Measurements from ENCODE around the gene EXOC1. TPM values are rescaled to one million over a fixed set of nuclear protein-coding genes. Genes with fewer than 3 reads are reported as not detected.

The EXOC1 gene
- polyA plus RNA-seq, 1 experiment, result 11.6 TPM

DNA sequence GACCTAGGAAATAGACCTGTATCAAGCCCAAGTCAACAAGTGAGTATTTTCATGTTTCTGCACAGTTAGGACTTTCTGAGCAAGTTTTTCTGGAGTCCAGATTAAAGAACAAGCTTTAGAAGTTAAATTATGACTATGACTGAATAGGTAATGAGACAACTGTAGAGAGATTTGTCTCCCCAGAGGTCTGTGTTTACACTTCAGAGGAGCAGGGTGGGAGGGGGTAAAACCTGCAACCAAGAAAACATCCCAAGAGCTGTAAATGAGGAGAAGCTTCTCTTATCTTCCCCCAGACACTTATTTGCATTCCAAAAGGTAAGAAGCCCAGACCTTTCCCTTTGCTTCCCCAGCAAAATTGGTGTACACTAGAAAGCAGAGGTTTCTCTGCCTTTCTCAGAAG is 73.2 kb downstream of the EXOC1 start:
- CTCF ChIA-PET, result interaction anchor here (1.5 to 1.7 kb wide), 2 partner anchors 10 to 23 kb away, joined by 4 to 5 read pairs; partner anchors contain the start of gene CEP135
- POLR2A ChIA-PET, result no interaction called here
- TF ChIP-seq, protein P1, sequence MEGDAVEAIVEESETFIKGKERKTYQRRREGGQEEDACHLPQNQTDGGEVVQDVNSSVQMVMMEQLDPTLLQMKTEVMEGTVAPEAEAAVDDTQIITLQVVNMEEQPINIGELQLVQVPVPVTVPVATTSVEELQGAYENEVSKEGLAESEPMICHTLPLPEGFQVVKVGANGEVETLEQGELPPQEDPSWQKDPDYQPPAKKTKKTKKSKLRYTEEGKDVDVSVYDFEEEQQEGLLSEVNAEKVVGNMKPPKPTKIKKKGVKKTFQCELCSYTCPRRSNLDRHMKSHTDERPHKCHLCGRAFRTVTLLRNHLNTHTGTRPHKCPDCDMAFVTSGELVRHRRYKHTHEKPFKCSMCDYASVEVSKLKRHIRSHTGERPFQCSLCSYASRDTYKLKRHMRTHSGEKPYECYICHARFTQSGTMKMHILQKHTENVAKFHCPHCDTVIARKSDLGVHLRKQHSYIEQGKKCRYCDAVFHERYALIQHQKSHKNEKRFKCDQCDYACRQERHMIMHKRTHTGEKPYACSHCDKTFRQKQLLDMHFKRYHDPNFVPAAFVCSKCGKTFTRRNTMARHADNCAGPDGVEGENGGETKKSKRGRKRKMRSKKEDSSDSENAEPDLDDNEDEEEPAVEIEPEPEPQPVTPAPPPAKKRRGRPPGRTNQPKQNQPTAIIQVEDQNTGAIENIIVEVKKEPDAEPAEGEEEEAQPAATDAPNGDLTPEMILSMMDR (IDR thresholded peaks at IDR 0.05; ENCODE audit: insufficient read depth, low read depth, low read length), result no peak

DNA sequence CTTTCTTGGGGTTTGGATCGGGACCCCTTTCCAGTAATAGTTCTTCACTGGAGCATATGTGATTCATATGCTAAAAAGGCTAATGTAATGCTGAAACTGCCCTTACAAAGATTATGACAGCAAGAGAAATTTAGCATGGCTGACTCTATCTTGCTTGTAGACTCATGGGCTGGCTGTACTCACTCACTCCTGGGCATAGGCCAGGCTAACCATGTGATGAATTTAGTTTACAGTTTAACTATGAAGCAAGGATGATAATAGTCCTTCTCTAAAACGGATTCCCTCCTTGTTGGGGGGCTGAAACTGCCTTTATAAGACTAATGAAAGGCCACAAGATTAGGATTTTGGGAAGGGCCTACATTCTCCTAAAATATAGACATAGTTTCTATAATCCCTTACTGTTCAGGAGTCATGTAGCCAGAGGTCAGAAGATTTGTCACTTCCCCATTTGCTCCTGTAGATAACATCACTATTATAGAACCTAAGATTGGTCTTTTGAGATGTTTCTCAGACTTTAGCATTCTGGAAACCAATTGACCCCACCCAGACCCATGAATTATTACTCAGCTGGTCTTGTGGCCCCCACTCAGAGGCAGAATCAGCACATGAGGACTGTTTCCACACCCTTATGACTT is 74.5 kb downstream of the EXOC1 start:
- Histone ChIP-seq H3K4me3 (ENCODE audit: low read depth, low read length) (no peak overlapping the region), H3K27me3 (ENCODE audit: control insufficient read depth, insufficient read depth, low read length) (no peaks in the 10 kb centered on the region; the same call in 1 of the 2 replicates), H3K36me3 (ENCODE audit: control insufficient read depth, insufficient read depth, low read length) (no peaks in the 10 kb centered on the region)
- POLR2A ChIA-PET, result no interaction called here
- TF ChIP-seq, protein P1 (IDR thresholded peaks at IDR 0.05; ENCODE audit: insufficient read depth, low read depth, low read length), result no peak
- no peak for DNase-seq (ENCODE audit: low read depth)
- CTCF ChIA-PET, result no interaction called here

More for the DNA sequence above, 73.2 kb downstream of the EXOC1 start:
- Histone ChIP-seq H3K36me3 (ENCODE audit: control insufficient read depth, insufficient read depth, low read length) (no peaks in the 10 kb centered on the region), H3K27me3 (ENCODE audit: control insufficient read depth, insufficient read depth, low read length) (no peaks in the 10 kb centered on the region; the same call in 1 of the 2 replicates), H3K4me3 (ENCODE audit: low read depth, low read length) (no peak overlapping the region)
- DNase-seq (ENCODE audit: low read depth), result no peak

DNA sequence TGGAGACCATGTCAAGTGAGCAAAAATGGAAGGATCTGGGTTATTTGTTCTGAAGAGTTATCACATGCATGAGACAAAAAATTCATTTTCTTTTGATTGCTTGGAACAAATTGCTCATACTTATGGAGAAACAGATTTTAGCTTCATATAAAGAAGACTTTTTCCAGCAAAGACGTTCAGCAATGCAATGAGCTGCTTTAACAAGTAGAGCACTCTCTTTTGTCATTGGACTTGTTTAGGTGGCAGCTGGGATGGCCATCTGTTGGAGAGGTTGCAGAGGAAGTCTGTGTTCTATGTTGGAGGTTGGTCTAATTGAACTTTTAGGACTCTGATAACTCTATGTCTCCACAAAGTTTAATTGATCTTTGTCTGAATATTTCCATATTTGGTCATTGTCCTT is 75.4 kb downstream of the EXOC1 start:
- ChIA-PET POLR2A (no interaction called here), CTCF (interaction anchor here (1.4 kb wide), 1 partner anchor 20 kb away, joined by 3 read pairs; the partner anchor contains the start of gene CEP135)
- DNase-seq (ENCODE audit: low read depth), result no peak
- H3K27me3 ChIP-seq (ENCODE audit: control insufficient read depth, insufficient read depth, low read length), result no peaks in the 10 kb centered on the region; the same call in 1 of the 2 replicates
- H3K36me3 ChIP-seq (ENCODE audit: control insufficient read depth, insufficient read depth, low read length), result no peaks in the 10 kb centered on the region
- TF ChIP-seq, protein P1 (IDR thresholded peaks at IDR 0.05; ENCODE audit: insufficient read depth, low read depth, low read length), result no peak
- no peak overlapping the region for H3K4me3 ChIP-seq (ENCODE audit: low read depth, low read length)

DNA sequence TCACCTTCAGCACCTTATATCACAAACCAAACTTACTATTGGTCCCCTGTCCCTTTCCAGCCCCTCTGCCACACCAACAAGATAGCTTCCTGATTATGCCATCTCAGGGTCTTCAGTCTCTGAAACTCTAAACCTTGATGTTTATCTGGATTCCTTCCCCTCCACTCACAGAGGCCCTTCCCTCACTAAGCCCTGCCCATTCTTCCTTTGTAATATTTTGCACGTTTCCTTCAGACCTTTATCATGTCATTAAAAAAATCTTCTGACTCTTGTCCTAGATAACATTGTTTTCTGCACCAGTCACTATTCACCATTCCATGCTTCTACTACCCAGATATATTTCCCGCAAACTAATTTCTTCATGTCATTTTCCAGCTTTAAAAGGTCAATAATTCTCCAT is 77.6 kb downstream of the EXOC1 start:
- no peaks in the 10 kb centered on the region for H3K36me3 ChIP-seq (ENCODE audit: control insufficient read depth, insufficient read depth, low read length)
- POLR2A ChIA-PET, result no interaction called here
- DNase-seq (ENCODE audit: low read depth), result no peak
- no peak overlapping the region for H3K4me3 ChIP-seq (ENCODE audit: low read depth, low read length)
- TF ChIP-seq, protein P1 (IDR thresholded peaks at IDR 0.05; ENCODE audit: insufficient read depth, low read depth, low read length), result no peak
- H3K27me3 ChIP-seq (ENCODE audit: control insufficient read depth, insufficient read depth, low read length), result no peaks in the 10 kb centered on the region; the same call in 1 of the 2 replicates
- CTCF ChIA-PET, result interaction anchor here (0.7 to 4.7 kb wide), 3 partner anchors 11 to 17 kb away, joined by 3 to 32 read pairs (median 3); partner anchors contain the start of gene CEP135

DNA sequence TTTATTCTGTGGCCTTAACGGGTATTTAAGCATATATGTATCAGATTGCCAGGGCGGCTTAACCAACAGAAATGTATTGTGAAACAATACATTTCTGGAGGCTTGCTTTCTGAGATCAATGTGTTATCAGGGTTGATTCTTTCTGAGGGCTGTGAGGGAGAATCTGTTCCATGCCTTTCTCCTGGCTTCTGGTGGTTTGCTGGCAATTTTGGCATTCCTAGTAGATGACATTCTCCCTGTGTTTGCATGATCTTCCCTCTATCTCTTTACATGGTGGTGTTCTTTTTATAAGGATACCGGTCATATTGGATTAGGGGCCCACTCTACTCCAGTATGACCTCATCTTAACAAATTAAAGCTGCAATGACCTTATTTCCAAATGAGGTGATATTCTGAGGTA is 78.4 kb downstream of the EXOC1 start:
- no peaks in the 10 kb centered on the region for H3K36me3 ChIP-seq (ENCODE audit: control insufficient read depth, insufficient read depth, low read length)
- H3K4me3 ChIP-seq (ENCODE audit: low read depth, low read length), result no peak overlapping the region
- no peaks in the 10 kb centered on the region for H3K27me3 ChIP-seq (ENCODE audit: control insufficient read depth, insufficient read depth, low read length)
- CTCF ChIA-PET, result interaction anchor here (1.1 to 4.7 kb wide), 3 partner anchors 11 to 54 kb away, joined by 3 to 32 read pairs (median 3); partner anchors contain the start of gene CEP135
- POLR2A ChIA-PET, result interaction anchor here (0.6 kb wide), 1 partner anchor 17 kb away, joined by 3 read pairs; the partner anchor contains the start of gene CEP135
- DNase-seq (ENCODE audit: low read depth), result no peak
- TF ChIP-seq, protein P1 (IDR thresholded peaks at IDR 0.05; ENCODE audit: insufficient read depth, low read depth, low read length), result no peak

Measured in BJ (cell line).